Non-pigmented ciliary epithelial cell (primary cell): ENCODE measurements around the gene ZNF662.
A peak's percentile ranks its signal among the peaks of the same experiment; 100 is the strongest.
"Not testable (repeated sequence)": the region's sequence is repeated elsewhere in the genome, so short reads cannot be mapped to it uniquely, and the experiment has no call there.

Source experiments
- DNase-seq: peaks from one replicate; pipeline ENCODE4 v3.0.0-alpha.2; 2010; ENCODE audit warnings: low read depth

The ZNF662 gene

GRCh38 chr3:42906070-42906847 is at the start of gene ZNF662:
ZNF662 (plus strand) TSS chr3:42906142; CDS start chr3:42908115, 1,973 bp downstream.
- DNase-seq: no peak

GRCh38 chr3:42856544-42856943 is 49.4 kb upstream of the ZNF662 start:
- no peak for DNase-seq

GRCh38 chr3:42864321-42864950 is 41.5 kb upstream of the ZNF662 start:
- DNase-seq: no peak

- DNase-seq: no peak
These were observed 40.7 kb upstream of the ZNF662 start for GRCh38 chr3:42865256-42865655.

- DNase-seq: no peak
These were observed 38.8 kb upstream of the ZNF662 start for GRCh38 chr3:42867138-42867537.

- no peak for DNase-seq
These were observed 37.1 kb upstream of the ZNF662 start for GRCh38 chr3:42868841-42869240.

- DNase-seq: no peak
These were observed 34.2 kb upstream of the ZNF662 start for GRCh38 chr3:42871592-42872196.

GRCh38 chr3:42872718-42873117 is 33.2 kb upstream of the ZNF662 start:
- no peak for DNase-seq

- no peak for DNase-seq
These were observed 32.5 kb upstream of the ZNF662 start for GRCh38 chr3:42873221-42873982.

GRCh38 chr3:42874749-42875148 is 31.2 kb upstream of the ZNF662 start:
- no peak for DNase-seq

- no peak for DNase-seq
These were observed 30.4 kb upstream of the ZNF662 start, which contains the start of gene CYP8B1 for GRCh38 chr3:42875325-42876151. CYP8B1 (minus strand) TSS chr3:42875879; CDS start chr3:42875816, 63 bp downstream.

- DNase-seq: no peak
These were observed 29.5 kb upstream of the ZNF662 start for GRCh38 chr3:42876401-42876800.

GRCh38 chr3:42876940-42877720 is 28.8 kb upstream of the ZNF662 start:
- DNase-seq: no peak

GRCh38 chr3:42877881-42878280 is 28.1 kb upstream of the ZNF662 start:
- no peak for DNase-seq

- no peak for DNase-seq
These were observed 25.8 kb upstream of the ZNF662 start for GRCh38 chr3:42880183-42880582.

GRCh38 chr3:42880601-42881451 is 25.1 kb upstream of the ZNF662 start:
- peak; percentile 19 for DNase-seq

GRCh38 chr3:42883251-42883930 is 22.6 kb upstream of the ZNF662 start:
- not testable (repeated sequence) for DNase-seq

- no peak for DNase-seq
These were observed 21.6 kb upstream of the ZNF662 start for GRCh38 chr3:42884324-42884723.

- DNase-seq: no peak
These were observed 19.6 kb upstream of the ZNF662 start for GRCh38 chr3:42886294-42886822.
